ENCODE data around the gene UNK. TPM values are rescaled to one million over a fixed set of nuclear protein-coding genes. Genes with fewer than 3 reads are reported as not detected.

Gene UNK
- total and polyA plus RNA-seq, 2 of the 13 experiments (the other 11 are each of a cell fraction or from before 2014, with no cell fraction given): 31.6 to 33.0 TPM

GRCh38 chr17:75750661-75751423, 33.8 kb upstream of the UNK start (continued):
- no peak for TF ChIP-seq ZNF891 (CRISPR knock-in tag; IDR thresholded peaks at IDR 0.05)
- no peak for TF ChIP-seq RAD21 (CRISPR knock-in tag; IDR thresholded peaks at IDR 0.05)
- no peak for TF ChIP-seq GATAD2A (CRISPR knock-in tag; IDR thresholded peaks at IDR 0.05)
- TF ChIP-seq ATF1 (CRISPR knock-in tag; IDR thresholded peaks at IDR 0.05): no peak
- TF ChIP-seq TFE3 (CRISPR knock-in tag; IDR thresholded peaks at IDR 0.05): no peak
- no peak for TF ChIP-seq KDM5B (CRISPR knock-in tag; IDR thresholded peaks at IDR 0.05; ENCODE audit: borderline replicate concordance)
- peak; percentile 58 for TF ChIP-seq ZNF687 (CRISPR knock-in tag; IDR thresholded peaks at IDR 0.05)
- TF ChIP-seq ZNF143 (CRISPR knock-in tag; IDR thresholded peaks at IDR 0.05): no peak
- 0 out of 2 replicates have a peak, but pooled peaks have one; percentile 9 for TF ChIP-seq MAX (IDR thresholded peaks at IDR 0.05)

Measured in HepG2 (cell line).